Natural killer cell treated with Interleukin-12 subunit alpha and Interleukin-12 subunit beta and Interleukin-15 and Interleukin-18, amount 100 ng/mL, for 72 hours (primary cell): ENCODE results near the gene CACNB4. TPM values are rescaled to one million over a fixed set of nuclear protein-coding genes. Genes with fewer than 3 reads are reported as not detected.
A peak's percentile ranks its signal among the peaks of the same experiment; 100 is the strongest.
"Not testable (repeated sequence)": the region's sequence is repeated elsewhere in the genome, so short reads cannot be mapped to it uniquely, and the experiment has no call there.

ENCODE experiments used
- ATAC-seq, 2 donors: fragments of 150-1000 bp; cut with Tn5 transposase in 1 of 2; sonication (Bioruptor Pico), chemical (Tn5 transposase) in 1 of 2; 2 replicates each; pipeline ENCODE4 v1.10.0; 2021
- DNase-seq: peaks from one replicate; pipeline ENCODE4 v3.0.0; 2022; ENCODE audit warnings: low spot score
- H3K27ac Mint-ChIP-seq, 2 donors: 1 replicate in 1 of 2; 2 replicates in 1 of 2; pipeline ENCODE4 v1.8.0; 2022; ENCODE audit warnings: mixed read lengths in 2 of 2, mild to moderate bottlenecking in 1 of 2, moderate library complexity in 1 of 2
- H3K27me3 Mint-ChIP-seq, 2 donors: 1 replicate in 1 of 2; 2 replicates in 1 of 2; pipeline ENCODE4 v1.8.0; 2022; ENCODE audit warnings: mixed read lengths in 2 of 2
- H3K36me3 Mint-ChIP-seq: one replicate; pipeline ENCODE4 v1.8.0; 2022; ENCODE audit warnings: mixed read lengths
- H3K4me1 Mint-ChIP-seq, 2 donors: 1 replicate in 1 of 2; 2 replicates in 1 of 2; pipeline ENCODE4 v1.8.0; 2022; ENCODE audit warnings: low read depth in 2 of 2, mixed read lengths in 2 of 2, mild to moderate bottlenecking in 1 of 2
- H3K4me3 Mint-ChIP-seq: one replicate; pipeline ENCODE4 v1.8.0; 2022; ENCODE audit warnings: mixed read lengths
- H3K9me3 Mint-ChIP-seq: 2 replicates; pipeline ENCODE4 v1.8.0; 2022; ENCODE audit warnings: mixed read lengths
- total RNA-seq, 2 donors: library from RNA; stranded (reverse); gene quantifications; one replicate each; pipeline ENCODE4 v1.2.3, GENCODE V29; 2022

CACNB4 gene
- total RNA-seq, 2 donors from 2014 or later: 0.40 to 0.64 TPM

DNA sequence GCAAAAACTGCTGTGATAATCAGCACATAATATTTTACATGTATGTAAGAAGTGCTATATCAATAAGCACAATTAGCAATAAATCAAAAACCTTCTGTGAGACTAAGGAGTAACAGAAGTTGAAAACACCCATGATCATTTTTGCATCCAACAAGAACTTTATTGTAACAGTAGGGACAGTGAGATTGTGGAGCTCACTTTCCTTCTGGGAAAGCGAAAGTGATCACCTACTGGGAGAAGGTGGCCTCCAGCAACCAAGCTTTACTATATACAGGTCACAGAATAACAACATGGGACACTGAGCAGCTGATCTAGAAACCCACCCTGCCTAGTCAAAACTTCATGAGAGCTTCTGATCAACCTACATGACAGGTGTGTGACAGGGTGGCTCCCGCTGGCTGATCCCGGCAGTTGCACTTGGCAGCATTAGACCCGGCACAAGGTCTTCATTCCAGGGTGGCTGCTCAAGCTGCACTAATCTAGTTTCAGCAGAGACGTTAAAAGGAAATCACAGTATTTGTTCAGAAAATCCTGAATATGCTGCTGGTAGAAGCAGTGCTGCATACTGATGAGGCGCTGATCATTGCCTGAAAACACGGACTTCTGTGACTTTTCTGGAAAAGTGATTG is 207.2 kb downstream of the CACNB4 start:
- H3K36me3 Mint-ChIP-seq: no peaks in the 10 kb centered on the region
- no peaks in the 10 kb centered on the region for H3K4me1 Mint-ChIP-seq
- H3K27ac Mint-ChIP-seq: no peak overlapping the region
- peaks cover 0 to 3% of the 10 kb centered on the region in 2 donors for H3K27me3 Mint-ChIP-seq
- ATAC-seq: no peak
- DNase-seq: no peak
- H3K9me3 Mint-ChIP-seq: peaks cover 4% of the 10 kb centered on the region
- H3K4me3 Mint-ChIP-seq: no peak overlapping the region

DNA sequence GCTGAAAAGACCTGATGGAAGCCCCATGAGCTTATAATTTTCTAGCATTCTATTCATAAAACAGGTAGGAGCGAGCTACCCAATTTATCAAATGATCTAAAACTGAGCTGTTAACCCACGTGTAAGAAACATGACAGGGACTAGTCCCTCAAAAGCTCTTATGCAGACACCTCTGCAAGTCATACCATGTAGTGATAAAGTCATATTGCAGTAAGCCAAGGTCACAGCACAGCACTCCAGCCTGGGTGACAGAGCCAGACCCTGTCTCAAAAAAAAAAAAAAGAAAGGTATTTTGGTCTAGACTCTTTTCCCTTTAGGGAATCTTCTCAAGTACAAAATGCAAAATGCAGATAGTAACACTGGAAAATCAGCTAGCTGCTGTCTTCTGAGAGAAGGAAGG is 211.7 kb downstream of the CACNB4 start:
- no peaks in the 10 kb centered on the region for H3K9me3 Mint-ChIP-seq
- H3K27ac Mint-ChIP-seq: no peak overlapping the region
- H3K36me3 Mint-ChIP-seq: no peaks in the 10 kb centered on the region
- no peak for DNase-seq
- no peak for ATAC-seq
- H3K27me3 Mint-ChIP-seq: peaks cover 0 to 3% of the 10 kb centered on the region in 2 donors
- no peak overlapping the region for H3K4me3 Mint-ChIP-seq
- H3K4me1 Mint-ChIP-seq: no peaks in the 10 kb centered on the region

DNA sequence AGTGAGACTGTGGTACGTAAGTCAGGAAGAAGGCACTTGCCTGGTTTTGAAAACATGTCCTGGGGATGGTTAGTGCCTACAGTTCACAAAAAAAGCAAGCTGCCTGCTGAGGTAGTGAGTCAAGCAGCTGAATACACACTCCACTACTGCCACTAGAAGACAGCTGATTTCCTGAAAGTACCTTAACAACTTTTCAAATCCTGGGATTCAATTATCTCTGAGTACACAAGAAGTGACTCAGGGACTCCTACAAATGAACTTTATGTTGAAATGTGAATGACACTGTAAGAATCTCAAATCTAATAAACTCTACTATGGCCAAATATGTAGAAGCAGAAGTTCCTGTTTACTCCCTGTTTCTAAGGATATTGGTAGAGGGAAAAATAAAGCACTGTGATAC is 212.6 kb downstream of the CACNB4 start:
- Mint-ChIP-seq H3K4me3 (no peak overlapping the region), H3K4me1 (no peaks in the 10 kb centered on the region), H3K27ac (no peak overlapping the region), H3K9me3 (no peaks in the 10 kb centered on the region), H3K36me3 (no peaks in the 10 kb centered on the region), H3K27me3 (peaks cover 0 to 3% of the 10 kb centered on the region in 2 donors)
- DNase-seq (no peak), ATAC-seq (no peak)

DNA sequence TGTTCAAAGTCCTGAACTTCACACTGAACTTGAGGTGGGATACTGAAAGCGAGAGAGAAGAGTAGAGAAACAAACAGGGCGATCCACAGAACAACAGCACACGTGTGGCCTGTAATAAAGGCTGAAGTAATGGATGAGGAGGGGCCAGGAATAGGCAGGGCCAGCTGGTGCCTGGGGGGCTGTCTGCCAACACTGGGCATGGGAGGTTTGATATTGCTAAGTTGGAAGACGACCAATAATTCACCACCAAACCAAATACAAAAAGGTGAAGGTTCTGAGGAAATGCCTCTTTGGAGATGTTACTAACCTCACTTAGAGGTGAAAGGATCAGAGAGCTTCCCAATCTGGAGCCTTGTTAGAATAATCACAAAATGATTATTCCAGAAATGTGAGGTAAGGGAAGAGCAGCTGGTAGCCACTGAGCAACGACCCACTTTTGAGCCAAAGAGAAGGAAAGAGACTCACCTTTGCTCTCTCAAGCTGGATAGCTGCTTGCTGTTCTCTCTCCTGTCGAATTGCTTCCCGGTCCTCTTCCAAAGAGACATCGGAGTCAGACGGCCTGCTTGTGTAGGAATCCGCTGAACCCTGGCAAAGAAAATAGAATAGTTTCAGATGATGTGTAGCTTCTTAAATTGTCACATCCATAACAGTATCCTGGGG is 215.9 kb downstream of the CACNB4 start:
- Mint-ChIP-seq H3K4me3 (no peak overlapping the region), H3K27me3 (no peaks in the 10 kb centered on the region), H3K4me1 (peaks cover 4 to 5% of the 10 kb centered on the region in 2 donors), H3K36me3 (no peaks in the 10 kb centered on the region), H3K27ac (no peak overlapping the region), H3K9me3 (no peaks in the 10 kb centered on the region)
- ATAC-seq (no peak), DNase-seq (no peak)

DNA sequence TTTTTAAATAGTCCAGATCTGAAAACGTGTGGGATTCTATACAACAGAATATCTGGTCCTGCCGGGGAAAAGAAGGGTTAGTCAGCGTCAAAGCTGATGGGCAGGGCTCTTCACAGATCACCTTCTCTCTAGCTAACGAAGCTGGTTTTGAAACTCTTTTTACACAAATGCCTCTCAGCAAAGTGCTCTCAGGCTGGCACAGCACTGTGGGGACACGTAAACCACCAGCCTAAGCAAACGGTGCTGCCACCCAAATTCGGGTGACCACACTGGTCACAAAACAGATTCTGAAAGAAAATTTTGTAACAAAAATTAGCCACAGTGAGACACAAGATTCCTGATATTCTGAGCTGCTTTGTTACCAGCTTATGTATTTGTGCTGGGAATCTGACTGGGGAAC is 217.5 kb downstream of the CACNB4 start:
- ATAC-seq (no peak), DNase-seq (no peak)
- Mint-ChIP-seq H3K4me1 (peaks cover 4 to 5% of the 10 kb centered on the region in 2 donors), H3K27me3 (no peaks in the 10 kb centered on the region), H3K27ac (no peak overlapping the region), H3K9me3 (no peaks in the 10 kb centered on the region), H3K4me3 (no peak overlapping the region), H3K36me3 (no peaks in the 10 kb centered on the region)

DNA sequence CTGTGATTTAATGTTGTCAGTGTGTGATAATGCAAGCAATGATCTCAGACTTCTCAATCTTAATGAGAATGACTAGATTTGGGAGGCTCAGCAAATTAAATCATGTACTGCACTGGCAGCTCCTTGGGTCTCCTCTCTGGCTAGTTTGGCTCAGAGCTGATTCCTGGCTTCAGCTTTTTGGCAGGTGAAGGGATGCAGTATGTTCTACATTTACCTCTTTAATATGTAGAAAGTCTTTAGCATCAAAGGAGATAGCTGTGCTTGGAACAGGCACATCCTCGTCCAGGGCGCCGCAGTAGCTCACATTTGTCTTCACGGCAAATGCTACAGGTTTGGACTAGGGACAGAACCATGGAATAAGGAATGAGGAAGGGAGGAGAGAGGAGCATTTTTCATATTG is 218.3 kb downstream of the CACNB4 start:
- Mint-ChIP-seq H3K4me3 (no peak overlapping the region), H3K27ac (no peak overlapping the region), H3K36me3 (no peaks in the 10 kb centered on the region), H3K9me3 (no peaks in the 10 kb centered on the region), H3K27me3 (no peaks in the 10 kb centered on the region), H3K4me1 (peaks cover 4 to 5% of the 10 kb centered on the region in 2 donors)
- no peak for DNase-seq
- no peak for ATAC-seq

DNA sequence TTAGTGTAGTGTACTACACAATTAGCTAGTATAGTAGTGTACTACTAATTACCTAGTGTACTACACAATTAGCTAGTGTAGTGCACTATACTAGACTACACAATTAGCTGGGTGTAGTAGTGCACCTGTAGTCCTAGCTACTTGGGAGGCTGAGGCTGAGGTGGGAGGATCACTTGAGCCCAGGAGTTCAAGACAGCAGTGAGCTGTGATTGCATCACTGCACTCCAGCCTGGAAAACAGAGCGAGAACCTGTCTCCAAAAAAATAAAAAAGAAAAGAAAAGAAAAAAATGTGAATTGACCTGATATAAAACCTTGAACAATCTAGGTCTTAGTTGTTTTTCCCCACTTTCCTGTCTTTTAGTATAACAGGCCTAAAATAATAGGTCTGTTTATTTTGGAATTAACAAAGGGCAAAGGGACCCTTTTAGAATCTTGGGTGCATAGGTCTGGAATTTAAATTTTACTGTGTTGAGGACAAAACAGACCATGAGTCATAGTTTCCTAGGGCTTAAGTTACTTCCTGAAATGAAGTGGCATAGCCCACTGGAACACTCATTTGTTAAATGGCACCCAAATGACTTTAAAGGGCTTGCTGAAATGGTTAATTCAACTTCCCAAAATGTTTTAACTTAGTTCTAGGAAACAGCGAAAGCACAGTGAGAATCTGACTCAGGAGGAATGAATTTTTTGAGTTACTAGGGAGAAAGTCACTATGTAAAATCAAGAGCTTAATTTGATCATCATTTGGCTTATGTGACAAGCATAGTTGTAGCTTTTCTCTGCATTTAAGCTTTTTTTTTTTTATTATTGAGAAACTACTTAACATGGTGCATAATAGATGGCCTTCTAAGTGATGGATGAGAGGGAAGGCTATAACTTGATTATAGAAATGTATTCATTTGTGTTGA is 219.9 kb downstream of the CACNB4 start:
- peaks cover 4 to 5% of the 10 kb centered on the region in 2 donors for H3K4me1 Mint-ChIP-seq
- peak in 1 of 2 donors; percentile 67 for ATAC-seq

DNA sequence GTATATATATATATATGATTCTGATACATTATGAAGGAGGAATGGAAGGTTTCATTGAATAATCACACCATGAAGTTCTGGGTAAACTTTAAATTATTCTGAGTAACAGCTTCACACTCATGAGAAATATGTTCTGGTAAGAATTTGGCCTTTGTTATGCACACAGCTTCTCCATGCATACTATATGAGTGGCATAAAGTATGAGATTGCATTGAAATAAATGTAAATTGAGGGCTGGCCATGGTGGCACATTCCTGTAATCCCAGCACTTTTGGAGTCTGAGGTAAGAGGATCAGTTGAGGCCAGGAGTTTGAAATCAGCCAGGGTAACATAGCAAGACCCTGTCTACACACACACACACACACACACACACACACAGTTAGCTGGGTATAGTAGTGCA is 220.6 kb downstream of the CACNB4 start:
- DNase-seq (no peak), ATAC-seq (no peak)
- no peak overlapping the region for H3K27ac Mint-ChIP-seq
- H3K9me3 Mint-ChIP-seq: no peaks in the 10 kb centered on the region
- no peak overlapping the region for H3K4me3 Mint-ChIP-seq
- H3K27me3 Mint-ChIP-seq: peaks cover 3 to 17% of the 10 kb centered on the region in 2 donors
- H3K4me1 Mint-ChIP-seq: peaks cover 4 to 5% of the 10 kb centered on the region in 2 donors
- no peaks in the 10 kb centered on the region for H3K36me3 Mint-ChIP-seq

More for the DNA sequence above, 219.9 kb downstream of the CACNB4 start:
- no peaks in the 10 kb centered on the region for H3K9me3 Mint-ChIP-seq
- H3K36me3 Mint-ChIP-seq: no peaks in the 10 kb centered on the region
- DNase-seq: no peak
- no peak overlapping the region for H3K4me3 Mint-ChIP-seq
- H3K27ac Mint-ChIP-seq: no peak overlapping the region
- H3K27me3 Mint-ChIP-seq: peaks cover 0 to 9% of the 10 kb centered on the region in 2 donors

DNA sequence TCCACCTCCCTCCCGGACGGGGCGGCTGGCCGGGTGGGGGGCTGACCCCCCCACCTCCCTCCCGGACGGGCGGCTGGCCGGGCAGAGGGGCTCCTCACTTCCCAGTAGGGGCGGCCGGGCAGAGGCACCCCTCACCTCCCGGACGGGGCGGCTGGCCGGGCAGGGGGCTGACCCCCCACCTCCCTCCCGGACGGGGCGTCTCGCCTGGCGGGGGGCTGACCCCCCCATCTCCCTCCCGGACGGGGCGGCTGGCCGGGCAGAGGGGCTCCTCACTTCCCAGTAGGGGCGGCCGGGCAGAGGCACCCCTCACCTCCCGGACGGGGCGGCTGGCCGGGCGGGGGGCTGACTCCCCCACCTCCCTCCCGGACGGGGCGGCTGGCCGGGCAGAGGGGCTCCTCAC is 223.2 kb downstream of the CACNB4 start:
- not testable (repeated sequence) for DNase-seq, H3K27ac Mint-ChIP-seq, H3K4me1 Mint-ChIP-seq, ATAC-seq, H3K9me3 Mint-ChIP-seq, H3K4me3 Mint-ChIP-seq, H3K36me3 Mint-ChIP-seq
- peaks cover 3 to 18% of the 10 kb centered on the region in 2 donors for H3K27me3 Mint-ChIP-seq

DNA sequence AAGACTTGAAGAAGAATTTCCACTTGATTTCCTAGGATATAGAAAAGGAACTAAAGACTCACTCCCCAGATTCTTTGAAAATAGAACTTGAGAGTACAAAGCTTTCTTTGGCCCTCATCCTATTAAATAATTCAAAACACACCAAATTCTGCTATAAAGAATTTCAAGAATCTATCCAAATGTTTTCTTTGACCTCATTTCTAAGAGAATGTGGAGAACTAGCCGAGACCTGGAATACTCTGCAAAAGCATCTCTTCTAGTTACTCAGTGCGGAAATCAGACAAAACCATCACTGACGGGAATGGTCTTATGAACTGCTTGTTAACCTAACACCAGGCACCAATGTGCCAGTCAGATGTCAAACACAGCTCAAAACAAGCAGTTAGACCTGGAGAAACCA is 226.4 kb downstream of the CACNB4 start:
- Mint-ChIP-seq H3K27ac (no peak overlapping the region), H3K27me3 (peaks cover 6 to 18% of the 10 kb centered on the region in 2 donors), H3K4me1 (no peaks in the 10 kb centered on the region), H3K4me3 (no peak overlapping the region), H3K9me3 (no peaks in the 10 kb centered on the region), H3K36me3 (no peaks in the 10 kb centered on the region)
- ATAC-seq (no peak), DNase-seq (no peak)

DNA sequence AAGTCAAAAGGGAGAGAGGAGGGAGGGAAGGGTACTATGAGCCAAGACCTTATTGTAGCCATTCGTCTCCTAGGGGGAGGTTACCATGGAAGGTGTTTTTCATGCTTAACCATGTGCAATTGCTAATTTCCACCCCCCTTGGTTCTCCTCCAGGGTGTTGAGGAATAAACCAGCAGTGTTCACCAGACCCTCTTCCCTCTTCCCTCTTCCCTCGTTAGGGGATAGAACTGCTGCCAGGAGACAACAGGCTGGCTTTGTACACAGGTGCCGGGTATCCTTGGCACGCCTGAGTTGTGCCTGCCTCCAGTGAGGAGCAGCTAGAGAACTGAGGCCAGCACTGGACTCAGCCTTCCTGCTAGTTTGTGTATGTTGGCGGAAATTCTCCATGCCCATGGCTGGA is 229.6 kb downstream of the CACNB4 start:
- H3K27me3 Mint-ChIP-seq: peaks cover 6 to 27% of the 10 kb centered on the region in 2 donors
- DNase-seq (no peak), ATAC-seq (no peak)
- H3K4me3 Mint-ChIP-seq: no peak overlapping the region
- no peaks in the 10 kb centered on the region for H3K36me3 Mint-ChIP-seq
- H3K9me3 Mint-ChIP-seq: no peaks in the 10 kb centered on the region
- no peaks in the 10 kb centered on the region for H3K4me1 Mint-ChIP-seq
- no peak overlapping the region for H3K27ac Mint-ChIP-seq

DNA sequence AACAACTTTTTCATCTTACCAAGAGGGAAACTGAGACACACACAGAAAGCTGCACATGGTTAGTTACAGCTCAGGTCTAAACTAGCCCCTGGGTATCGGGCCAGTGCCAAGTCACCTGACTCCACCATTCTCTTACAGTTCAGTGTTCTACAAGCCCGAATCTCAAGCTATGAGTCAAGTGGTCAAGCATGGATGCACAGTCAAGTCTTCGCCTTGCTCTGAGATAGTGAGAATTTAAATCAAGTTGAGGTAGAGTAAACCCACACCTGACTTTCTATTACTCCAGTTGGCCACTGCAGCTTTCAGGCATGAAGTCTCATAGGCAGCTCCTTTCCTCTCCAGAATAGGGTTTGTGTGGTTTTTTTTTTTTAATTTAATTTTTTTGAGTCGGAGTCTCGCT is 236.1 kb downstream of the CACNB4 start:
- DNase-seq (no peak), ATAC-seq (no peak)
- no peak overlapping the region for H3K4me3 Mint-ChIP-seq
- H3K36me3 Mint-ChIP-seq: no peaks in the 10 kb centered on the region
- H3K27ac Mint-ChIP-seq: no peak overlapping the region
- peaks cover 3 to 14% of the 10 kb centered on the region in 2 donors for H3K27me3 Mint-ChIP-seq
- no peaks in the 10 kb centered on the region for H3K4me1 Mint-ChIP-seq
- H3K9me3 Mint-ChIP-seq: no peaks in the 10 kb centered on the region

DNA sequence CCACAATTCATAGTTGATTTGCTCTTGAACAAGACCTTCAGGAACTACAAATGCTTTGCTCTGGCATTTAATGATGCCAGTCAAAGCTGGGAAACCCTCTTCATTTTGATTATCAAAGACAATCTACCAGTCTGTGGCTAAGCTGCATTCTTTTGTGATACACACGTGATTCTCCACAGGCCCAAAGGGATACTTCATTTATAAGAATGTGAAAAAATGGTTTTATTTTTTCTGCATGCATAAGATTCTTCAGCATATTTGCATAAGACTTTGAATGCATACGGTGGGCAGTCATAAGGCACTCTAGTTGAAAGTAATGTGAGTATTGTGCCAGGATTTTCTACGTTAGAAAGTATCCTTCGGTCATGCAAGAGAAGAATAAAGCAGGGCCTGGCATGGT is 237.7 kb downstream of the CACNB4 start:
- Mint-ChIP-seq H3K36me3 (no peaks in the 10 kb centered on the region), H3K4me1 (no peaks in the 10 kb centered on the region), H3K27ac (no peak overlapping the region), H3K9me3 (no peaks in the 10 kb centered on the region), H3K4me3 (no peak overlapping the region), H3K27me3 (peaks cover 0 to 6% of the 10 kb centered on the region in 2 donors)
- ATAC-seq (no peak), DNase-seq (no peak)

DNA sequence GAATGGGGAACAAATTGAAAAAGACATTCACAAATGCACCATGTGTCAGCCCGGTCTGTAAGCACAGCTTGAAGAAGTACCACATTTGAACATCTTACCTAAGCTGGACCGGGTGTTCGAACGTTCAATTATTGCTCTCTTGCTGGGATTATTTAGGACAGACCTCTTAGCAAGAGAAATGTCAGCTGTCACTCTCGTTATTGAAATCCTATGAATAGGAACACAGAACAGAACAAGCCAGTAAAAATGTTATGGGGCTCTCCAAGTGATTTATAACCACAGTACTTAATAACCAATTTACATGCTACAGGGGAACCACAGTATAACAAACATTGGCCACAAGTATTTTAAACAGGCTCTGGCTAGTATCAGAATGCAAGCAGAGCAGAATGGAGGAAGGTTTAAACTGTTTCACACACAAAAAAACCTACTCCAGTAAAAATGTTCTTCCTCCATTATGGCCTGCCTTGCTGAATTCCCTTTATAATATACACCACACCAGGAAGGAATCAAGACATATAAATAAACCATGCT is 238.2 kb downstream of the CACNB4 start:
- H3K4me3 Mint-ChIP-seq: no peak overlapping the region
- no peak for ATAC-seq
- peaks cover 0 to 5% of the 10 kb centered on the region in 2 donors for H3K27me3 Mint-ChIP-seq
- no peak overlapping the region for H3K27ac Mint-ChIP-seq
- H3K9me3 Mint-ChIP-seq: no peaks in the 10 kb centered on the region
- DNase-seq: no peak
- H3K4me1 Mint-ChIP-seq: no peaks in the 10 kb centered on the region
- no peaks in the 10 kb centered on the region for H3K36me3 Mint-ChIP-seq
